Effector memory CD8-positive, alpha-beta T cell (primary cell): Measurements from ENCODE around the gene C17orf107.
"Not testable (repeated sequence)": the region's sequence is repeated elsewhere in the genome, so short reads cannot be mapped to it uniquely, and the experiment has no call there.

ENCODE experiments used
- ATAC-seq: fragments of 150-1000 bp; cut with Tn5 transposase; replicated peaks from 2 replicates; pipeline ENCODE4 v1.10.0; 2021; ENCODE audit warnings: mild to moderate bottlenecking, moderate library complexity
- DNase-seq, 3 experiments: peaks; one replicate each; pipeline ENCODE4 v3.0.0; 2021
- H3K27ac Mint-ChIP-seq, 2 donors: one replicate each; pipeline ENCODE4 v1.8.0; 2022; ENCODE audit warnings: mild to moderate bottlenecking in 2 of 2, mixed read lengths in 2 of 2, moderate library complexity in 2 of 2
- H3K27me3 Mint-ChIP-seq, 2 donors: one replicate each; pipeline ENCODE4 v1.8.0; 2022; ENCODE audit warnings: mixed read lengths in 2 of 2
- H3K36me3 Mint-ChIP-seq: one replicate; pipeline ENCODE4 v1.8.0; 2022; ENCODE audit warnings: mild to moderate bottlenecking, moderate library complexity, mixed read lengths; ENCODE audit not compliant: insufficient read depth
- H3K4me1 Mint-ChIP-seq, 2 donors: one replicate each; pipeline ENCODE4 v1.8.0; 2022; ENCODE audit warnings: low read depth in 2 of 2, mixed read lengths in 2 of 2
- H3K4me3 Mint-ChIP-seq, 2 donors: one replicate each; pipeline ENCODE4 v1.8.0; 2022; ENCODE audit warnings: mild to moderate bottlenecking in 2 of 2, mixed read lengths in 2 of 2, moderate library complexity in 2 of 2
- H3K9me3 Mint-ChIP-seq, 2 donors: one replicate each; pipeline ENCODE4 v1.8.0; 2022; ENCODE audit warnings: mixed read lengths in 2 of 2

Gene C17orf107

GRCh38 chr17:4859816-4860625, 39.3 kb upstream of the C17orf107 start:
- ATAC-seq (no peak), DNase-seq (no peak)
- H3K9me3 Mint-ChIP-seq: no peaks in the 10 kb centered on the region
- H3K36me3 Mint-ChIP-seq: peaks cover 48% of the 10 kb centered on the region
- no peaks in the 10 kb centered on the region for H3K27me3 Mint-ChIP-seq
- H3K4me1 Mint-ChIP-seq: peaks cover 16 to 18% of the 10 kb centered on the region in 2 donors
- no peak overlapping the region for H3K27ac Mint-ChIP-seq
- H3K4me3 Mint-ChIP-seq: no peak overlapping the region

- Mint-ChIP-seq H3K9me3 (no peaks in the 10 kb centered on the region), H3K27me3 (no peaks in the 10 kb centered on the region), H3K4me1 (peaks cover 15 to 18% of the 10 kb centered on the region in 2 donors), H3K36me3 (peaks cover 44% of the 10 kb centered on the region), H3K27ac (no peak overlapping the region), H3K4me3 (no peak overlapping the region)
- DNase-seq (no peak), ATAC-seq (no peak)
Observed at GRCh38 chr17:4860651-4861050, 38.7 kb upstream of the C17orf107 start.

- no peaks in the 10 kb centered on the region for H3K9me3 Mint-ChIP-seq
- H3K27ac Mint-ChIP-seq: no peak overlapping the region
- no peak for ATAC-seq
- peaks cover 15 to 18% of the 10 kb centered on the region in 2 donors for H3K4me1 Mint-ChIP-seq
- peaks cover 42% of the 10 kb centered on the region for H3K36me3 Mint-ChIP-seq
- H3K27me3 Mint-ChIP-seq: no peaks in the 10 kb centered on the region
- no peak overlapping the region for H3K4me3 Mint-ChIP-seq
- no peak for DNase-seq
Observed at GRCh38 chr17:4861052-4861451, 38.3 kb upstream of the C17orf107 start.

- no peak for DNase-seq
- Mint-ChIP-seq H3K9me3 (no peaks in the 10 kb centered on the region), H3K27me3 (no peaks in the 10 kb centered on the region), H3K36me3 (peaks cover 28% of the 10 kb centered on the region), H3K4me3 (no peak overlapping the region), H3K27ac (no peak overlapping the region), H3K4me1 (peaks cover 7% of the 10 kb centered on the region in 2 donors)
- no peak for ATAC-seq
Observed at GRCh38 chr17:4862720-4863119, 36.6 kb upstream of the C17orf107 start.

- no peaks in the 10 kb centered on the region for H3K9me3 Mint-ChIP-seq
- ATAC-seq: no peak
- no peak overlapping the region for H3K4me3 Mint-ChIP-seq
- H3K4me1 Mint-ChIP-seq: peaks cover 7 to 8% of the 10 kb centered on the region in 2 donors
- H3K27ac Mint-ChIP-seq: no peak overlapping the region
- DNase-seq: no peak
- no peaks in the 10 kb centered on the region for H3K27me3 Mint-ChIP-seq
- H3K36me3 Mint-ChIP-seq: peaks cover 26% of the 10 kb centered on the region
Observed at GRCh38 chr17:4863321-4863720, 36.0 kb upstream of the C17orf107 start.

- not testable (repeated sequence) for H3K4me1 Mint-ChIP-seq, H3K9me3 Mint-ChIP-seq, H3K4me3 Mint-ChIP-seq, ATAC-seq, H3K27ac Mint-ChIP-seq, H3K27me3 Mint-ChIP-seq, DNase-seq
- H3K36me3 Mint-ChIP-seq: peaks cover 16% of the 10 kb centered on the region
Observed at GRCh38 chr17:4867535-4867934, 31.8 kb upstream of the C17orf107 start.

GRCh38 chr17:4869058-4869998, 30.0 kb upstream of the C17orf107 start:
- not testable (repeated sequence) for ATAC-seq, H3K27ac Mint-ChIP-seq, H3K9me3 Mint-ChIP-seq, H3K27me3 Mint-ChIP-seq, H3K4me3 Mint-ChIP-seq, DNase-seq
- H3K36me3 Mint-ChIP-seq: peaks cover 19% of the 10 kb centered on the region
- peaks cover 10 to 11% of the 10 kb centered on the region in 2 donors for H3K4me1 Mint-ChIP-seq

- Mint-ChIP-seq H3K9me3 (no peaks in the 10 kb centered on the region), H3K27me3 (no peaks in the 10 kb centered on the region), H3K4me1 (peaks cover 12% of the 10 kb centered on the region in 2 donors), H3K27ac (no peak overlapping the region), H3K36me3 (peaks cover 16% of the 10 kb centered on the region), H3K4me3 (no peak overlapping the region)
- DNase-seq (no peak), ATAC-seq (no peak)
Observed at GRCh38 chr17:4870855-4871254, 28.5 kb upstream of the C17orf107 start.

- H3K27ac Mint-ChIP-seq: peak overlapping the region in 1 of 2 donors; percentile 17
- H3K4me3 Mint-ChIP-seq: no peak overlapping the region
- peaks cover 12% of the 10 kb centered on the region in 2 donors for H3K4me1 Mint-ChIP-seq
- H3K36me3 Mint-ChIP-seq: peaks cover 30% of the 10 kb centered on the region
- no peak for ATAC-seq
- no peak for DNase-seq
- no peaks in the 10 kb centered on the region for H3K9me3 Mint-ChIP-seq
- H3K27me3 Mint-ChIP-seq: no peaks in the 10 kb centered on the region
Observed at GRCh38 chr17:4872786-4873185, 26.6 kb upstream of the C17orf107 start.

- Mint-ChIP-seq H3K36me3 (peaks cover 33% of the 10 kb centered on the region), H3K27ac (no peak overlapping the region), H3K4me1 (peaks cover 15 to 17% of the 10 kb centered on the region in 2 donors), H3K9me3 (no peaks in the 10 kb centered on the region), H3K27me3 (no peaks in the 10 kb centered on the region), H3K4me3 (no peak overlapping the region)
- DNase-seq (no peak), ATAC-seq (no peak)
Observed at GRCh38 chr17:4877089-4877488, 22.2 kb upstream of the C17orf107 start.

- H3K4me1 Mint-ChIP-seq: peaks cover 5 to 6% of the 10 kb centered on the region in 2 donors
- H3K27me3 Mint-ChIP-seq: no peaks in the 10 kb centered on the region
- H3K36me3 Mint-ChIP-seq: peaks cover 38% of the 10 kb centered on the region
- H3K27ac Mint-ChIP-seq: peak overlapping the region in 1 of 2 donors; percentile 46
- H3K4me3 Mint-ChIP-seq: no peak overlapping the region
- ATAC-seq: no peak
- H3K9me3 Mint-ChIP-seq: no peaks in the 10 kb centered on the region
- DNase-seq: no peak
Observed at GRCh38 chr17:4879601-4880000, 19.7 kb upstream of the C17orf107 start.

- Mint-ChIP-seq H3K27ac (no peak overlapping the region), H3K4me3 (no peak overlapping the region), H3K4me1 (peaks cover 6 to 8% of the 10 kb centered on the region in 2 donors), H3K9me3 (no peaks in the 10 kb centered on the region), H3K27me3 (no peaks in the 10 kb centered on the region), H3K36me3 (peaks cover 41% of the 10 kb centered on the region)
- ATAC-seq (no peak), DNase-seq (no peak)
Observed at GRCh38 chr17:4880857-4881256, 18.5 kb upstream of the C17orf107 start.

GRCh38 chr17:4881761-4882555, 17.4 kb upstream of the C17orf107 start:
- ATAC-seq: peak; percentile 90
- Mint-ChIP-seq H3K27ac (no peak overlapping the region), H3K4me1 (peaks cover 6 to 8% of the 10 kb centered on the region in 2 donors), H3K36me3 (peaks cover 38% of the 10 kb centered on the region), H3K9me3 (no peaks in the 10 kb centered on the region), H3K27me3 (no peaks in the 10 kb centered on the region), H3K4me3 (no peak overlapping the region)
- DNase-seq: peak; percentile 53 to 59 (median 58)
